ENCODE data around the gene KRTAP4-11.

DNA sequence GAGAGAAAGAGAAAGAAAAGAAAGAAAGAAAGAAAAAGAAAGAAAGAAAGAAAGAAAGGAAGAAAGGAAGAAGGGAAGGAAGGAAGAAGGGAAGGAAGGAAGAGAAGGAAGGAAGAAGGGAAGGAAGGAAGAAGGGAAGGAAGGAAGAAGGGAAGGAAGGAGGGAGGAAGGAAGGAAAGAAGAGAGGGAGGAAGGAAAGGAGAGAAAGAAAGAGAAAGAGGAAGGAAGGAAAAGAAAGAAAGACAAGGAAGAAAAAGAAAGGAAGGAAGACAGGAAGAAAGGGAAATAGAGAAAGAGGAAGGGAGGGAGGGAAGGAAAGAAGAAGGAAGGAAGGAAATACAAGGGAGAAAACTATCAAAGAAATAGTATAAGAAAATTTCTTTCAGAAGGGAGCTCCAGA, 41.4 kb downstream of the KRTAP4-11 start:
- TF ChIP-seq, protein P1, sequence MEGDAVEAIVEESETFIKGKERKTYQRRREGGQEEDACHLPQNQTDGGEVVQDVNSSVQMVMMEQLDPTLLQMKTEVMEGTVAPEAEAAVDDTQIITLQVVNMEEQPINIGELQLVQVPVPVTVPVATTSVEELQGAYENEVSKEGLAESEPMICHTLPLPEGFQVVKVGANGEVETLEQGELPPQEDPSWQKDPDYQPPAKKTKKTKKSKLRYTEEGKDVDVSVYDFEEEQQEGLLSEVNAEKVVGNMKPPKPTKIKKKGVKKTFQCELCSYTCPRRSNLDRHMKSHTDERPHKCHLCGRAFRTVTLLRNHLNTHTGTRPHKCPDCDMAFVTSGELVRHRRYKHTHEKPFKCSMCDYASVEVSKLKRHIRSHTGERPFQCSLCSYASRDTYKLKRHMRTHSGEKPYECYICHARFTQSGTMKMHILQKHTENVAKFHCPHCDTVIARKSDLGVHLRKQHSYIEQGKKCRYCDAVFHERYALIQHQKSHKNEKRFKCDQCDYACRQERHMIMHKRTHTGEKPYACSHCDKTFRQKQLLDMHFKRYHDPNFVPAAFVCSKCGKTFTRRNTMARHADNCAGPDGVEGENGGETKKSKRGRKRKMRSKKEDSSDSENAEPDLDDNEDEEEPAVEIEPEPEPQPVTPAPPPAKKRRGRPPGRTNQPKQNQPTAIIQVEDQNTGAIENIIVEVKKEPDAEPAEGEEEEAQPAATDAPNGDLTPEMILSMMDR (IDR thresholded peaks at IDR 0.05; ENCODE audit: low read depth, low read length) = no peak
- TF ChIP-seq EZH2phosphoT487 (IDR thresholded peaks at IDR 0.05; ENCODE audit: low read depth) = no peak
